ENCODE measurements around the gene RAB30.
A peak's percentile ranks its signal among the peaks of the same experiment; 100 is the strongest.
"Not testable (repeated sequence)": the region's sequence is repeated elsewhere in the genome, so short reads cannot be mapped to it uniquely, and the experiment has no call there.

Gene RAB30

DNA sequence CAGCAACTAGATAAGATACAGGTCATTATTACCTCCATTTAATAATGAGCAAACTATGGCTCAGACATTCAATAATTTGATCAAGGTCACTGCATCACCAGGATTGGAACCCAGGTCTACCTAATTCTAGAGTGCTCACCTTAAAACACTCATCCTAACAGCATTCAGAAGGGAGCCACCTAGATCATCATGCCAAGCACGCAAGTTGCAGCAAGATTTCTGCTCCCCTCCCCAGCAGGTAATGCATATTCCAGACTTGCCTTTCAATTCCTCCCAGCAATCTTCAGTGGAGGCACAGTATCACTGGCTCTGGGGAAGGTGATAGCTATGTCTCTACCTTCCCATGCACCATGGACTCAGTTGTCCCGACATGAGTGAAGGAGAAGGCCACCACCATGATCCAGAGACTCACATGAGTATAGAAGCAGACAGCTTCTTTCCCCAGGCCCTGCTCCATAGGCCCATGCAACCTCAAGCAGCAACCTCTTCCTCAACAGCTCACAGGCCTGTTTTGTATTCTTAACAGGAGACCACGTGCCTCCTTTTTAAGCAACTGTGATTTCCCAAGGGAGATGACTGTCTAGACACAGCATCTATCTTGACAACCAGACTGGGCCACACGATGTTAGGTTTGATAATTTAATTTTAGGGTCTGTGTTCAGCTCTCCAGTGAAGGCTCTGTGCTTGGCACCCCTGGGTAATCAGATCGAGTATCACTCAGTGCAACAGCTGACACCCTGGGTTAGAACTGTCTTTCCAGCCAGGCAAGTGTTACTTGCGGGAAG lies 36.4 kb downstream of the RAB30 start:
- DNase-seq, result no peak

- no peak for DNase-seq
Observed at GRCh38 chr11:83034673-83035014, 37.1 kb downstream of the RAB30 start.

DNA sequence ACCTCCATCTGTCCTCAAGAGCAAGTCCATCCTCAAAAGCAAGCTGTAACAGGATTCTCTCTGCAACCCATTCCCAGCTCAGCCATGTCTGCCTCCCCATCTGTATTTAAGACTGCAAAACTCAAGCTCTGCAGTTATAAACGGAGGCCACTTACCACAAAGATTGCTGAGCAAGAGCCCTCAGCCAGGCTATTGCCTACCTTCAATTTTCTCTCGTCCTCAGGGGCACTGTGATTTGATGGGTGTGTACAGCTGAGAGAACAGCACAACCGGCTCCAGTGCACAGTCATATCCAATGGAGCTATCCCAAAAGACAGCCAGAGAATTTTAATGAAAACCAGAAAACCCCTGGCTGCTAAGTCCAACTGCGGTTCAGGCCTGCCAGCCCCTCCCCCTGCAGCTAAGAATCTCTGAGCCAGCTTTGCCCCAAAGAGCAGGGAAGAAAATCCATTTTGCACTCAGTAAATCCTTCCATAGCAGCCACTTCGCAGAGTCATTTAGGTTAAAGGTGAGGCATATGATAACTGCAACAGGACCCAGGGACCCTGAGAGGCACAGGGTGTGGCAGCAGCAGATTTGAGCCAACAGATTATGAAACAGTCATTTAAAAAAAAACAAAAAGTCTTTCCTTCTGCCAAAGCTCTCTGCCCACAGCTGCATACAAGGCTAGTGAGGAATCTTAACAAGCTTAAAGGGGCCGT lies 37.6 kb downstream of the RAB30 start:
- DNase-seq, result no peak

GRCh38 chr11:83033371-83033770 lies 38.3 kb downstream of the RAB30 start:
- no peak for DNase-seq

DNA sequence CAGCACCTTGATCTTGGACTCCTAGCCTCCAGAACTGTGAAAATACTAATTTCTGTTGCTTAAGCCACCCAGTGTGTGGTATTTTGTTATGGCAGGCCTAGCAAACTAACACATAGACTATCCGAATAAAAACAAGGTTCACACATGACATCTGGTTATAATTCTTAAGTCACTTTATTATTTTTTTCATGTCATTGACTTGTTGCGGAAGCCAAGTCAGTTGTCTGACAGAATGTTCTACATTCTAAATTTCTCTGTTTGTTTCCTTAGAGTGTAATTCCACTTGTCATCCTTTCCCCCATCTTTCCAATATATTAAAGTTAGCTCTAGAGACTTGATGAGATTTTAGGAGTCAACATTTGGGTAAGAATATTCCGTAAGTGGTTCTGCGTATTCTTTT lies 40.6 kb downstream of the RAB30 start:
- no peak for DNase-seq

DNA sequence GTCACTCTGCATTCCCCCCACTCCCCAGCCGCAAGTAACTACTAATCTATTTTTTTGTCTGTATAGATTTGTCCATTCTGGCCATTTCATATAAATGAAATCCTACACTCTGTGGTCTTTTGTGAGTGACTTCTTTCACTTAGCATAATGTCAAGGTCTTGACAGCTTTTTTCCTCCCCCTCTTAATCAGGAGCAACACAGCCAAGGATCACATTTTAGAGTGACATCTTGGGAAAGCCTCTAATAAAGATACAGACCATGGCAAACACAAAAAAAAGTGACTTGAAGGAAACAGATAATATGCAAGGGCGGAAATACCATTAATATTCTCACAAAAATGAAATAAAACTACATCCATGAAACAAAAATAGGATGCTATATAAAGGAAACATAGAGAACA lies 43.9 kb downstream of the RAB30 start:
- DNase-seq, result no peak

GRCh38 chr11:83027289-83027688 lies 44.4 kb downstream of the RAB30 start:
- DNase-seq, result no peak

- DNase-seq, result no peak
Observed at GRCh38 chr11:83026229-83026628, 45.5 kb downstream of the RAB30 start.

GRCh38 chr11:83025267-83025704 lies 46.4 kb downstream of the RAB30 start:
- DNase-seq, result no peak

GRCh38 chr11:83024270-83024854 lies 47.3 kb downstream of the RAB30 start:
- DNase-seq, result peak; percentile 16

- DNase-seq, result no peak
Observed at GRCh38 chr11:83023410-83023809, 48.3 kb downstream of the RAB30 start.

GRCh38 chr11:83021780-83022125 lies 49.9 kb downstream of the RAB30 start:
- DNase-seq, result no peak

GRCh38 chr11:83020942-83021779 lies 50.5 kb downstream of the RAB30 start:
- DNase-seq, result no peak

GRCh38 chr11:83019888-83020579 lies 51.7 kb downstream of the RAB30 start:
- DNase-seq, result no peak

DNA sequence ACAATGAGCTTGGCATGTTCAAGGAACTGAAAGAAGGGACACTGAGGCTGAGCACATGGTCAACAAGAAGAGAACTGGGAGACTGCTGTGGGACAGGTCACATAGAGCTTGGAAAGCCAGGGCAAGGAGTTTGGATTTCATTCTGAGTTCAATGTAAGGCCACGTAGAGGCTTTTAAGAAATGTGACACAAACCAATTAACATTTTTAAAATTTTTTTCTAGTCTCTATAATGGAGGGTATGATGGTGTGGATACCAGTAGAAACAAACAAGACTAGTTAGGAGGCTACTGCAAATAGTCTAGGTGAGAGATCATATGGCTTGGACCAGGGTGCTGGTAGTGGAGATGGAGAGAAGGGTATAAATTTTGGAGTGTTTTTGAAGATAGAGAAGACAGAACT lies 56.7 kb downstream of the RAB30 start:
- DNase-seq, result no peak

DNA sequence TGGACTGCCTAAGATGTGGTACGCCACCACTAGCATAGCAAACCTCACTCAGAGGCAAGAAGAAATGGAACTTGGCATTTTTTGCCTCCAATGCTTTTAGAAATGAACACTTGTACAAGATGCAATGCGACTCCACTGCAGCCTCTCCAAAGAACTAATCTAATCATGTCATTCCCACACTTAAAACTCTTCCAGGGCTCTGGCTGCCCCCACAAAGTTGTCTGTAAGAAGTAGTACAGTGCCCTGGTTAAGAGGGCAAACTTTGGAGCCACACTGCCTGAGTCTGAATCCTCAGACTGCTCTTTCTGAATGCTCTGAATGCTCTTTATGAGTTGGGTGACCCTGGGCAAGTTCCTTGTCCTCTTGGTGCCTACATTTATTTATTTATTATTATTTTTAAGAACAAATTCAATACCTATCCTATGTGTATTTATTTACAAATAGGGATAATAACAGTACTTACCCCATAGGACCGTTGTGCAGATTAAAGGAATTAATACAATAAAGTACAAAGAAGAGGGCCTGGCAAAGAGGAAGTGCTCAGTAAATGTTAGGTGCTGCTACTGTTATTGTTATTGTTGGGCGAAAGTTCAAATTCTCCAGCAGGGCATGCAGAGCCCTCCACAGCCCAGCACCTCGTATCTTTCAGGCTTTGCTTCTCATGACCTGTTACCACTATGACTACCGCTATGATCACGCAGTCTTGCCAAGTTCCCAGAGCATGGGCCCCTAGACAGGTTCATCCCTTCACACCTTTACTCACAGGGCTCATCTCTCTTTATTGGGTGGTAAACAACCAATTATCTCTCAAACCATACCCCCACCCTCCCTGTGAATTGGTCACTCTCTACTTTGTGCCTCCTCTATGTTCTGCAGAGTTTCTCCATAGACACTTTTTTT lies 59.3 kb downstream of the RAB30 start:
- no peak for DNase-seq

GRCh38 chr11:83011333-83012167 lies 60.1 kb downstream of the RAB30 start:
- DNase-seq, result no peak

GRCh38 chr11:83009999-83010398 lies 61.7 kb downstream of the RAB30 start:
- DNase-seq, result no peak

DNA sequence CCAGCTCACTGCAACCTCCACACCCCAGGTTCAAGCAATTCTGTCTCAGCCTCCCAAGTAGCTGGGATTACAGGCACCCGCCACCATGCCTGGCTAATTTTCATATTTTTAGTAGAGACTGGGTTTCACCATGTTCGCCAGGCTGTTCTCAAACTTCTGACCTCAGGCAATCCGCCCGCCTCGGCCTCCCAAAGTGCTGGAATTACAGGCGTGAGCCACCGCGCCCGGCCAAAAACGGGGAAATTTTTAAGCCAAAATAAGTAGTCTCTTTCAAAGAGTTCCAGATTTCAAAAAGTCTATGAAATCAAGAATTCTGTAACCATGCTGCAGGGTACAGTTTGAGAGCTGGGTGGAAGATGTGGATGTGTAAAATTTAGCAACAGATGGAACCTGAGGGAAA lies 62.6 kb downstream of the RAB30 start:
- DNase-seq, result not testable (repeated sequence)

DNA sequence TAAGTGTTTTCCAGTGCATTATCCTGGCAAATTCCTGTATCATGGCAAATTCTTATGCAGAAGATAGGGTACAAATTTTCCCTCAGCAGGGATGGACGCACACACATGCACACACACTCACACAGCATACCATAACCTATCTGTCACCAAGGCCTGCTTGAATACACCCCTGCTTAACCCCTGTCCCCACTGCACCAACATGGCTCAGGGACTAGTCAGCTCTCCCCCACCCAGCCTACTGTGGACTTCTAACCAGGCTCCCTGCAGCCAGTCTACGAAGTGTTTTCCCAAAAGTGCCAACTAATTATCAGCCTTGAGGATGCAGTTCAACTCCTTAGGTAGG lies 63.1 kb downstream of the RAB30 start:
- DNase-seq, result no peak
